ENCODE results near the gene LARGE1.

GRCh38 chr22:33261699-33262098 is 658.6 kb downstream of the LARGE1 start:
- TF ChIP-seq EZH2 (IDR thresholded peaks at IDR 0.05; ENCODE audit: low read length, unreplicated experiment) (no peak), CTCF (conservative IDR thresholded peaks at IDR 0.05; ENCODE audit: low read depth, low read length) (no peak)
